Natural killer cell (primary cell): Measurements from ENCODE around the gene SMIM23. TPM values are rescaled to one million over a fixed set of nuclear protein-coding genes. Genes with fewer than 3 reads are reported as not detected.

Experiments
- ATAC-seq, 3 donors: fragments of 150-1000 bp in 2 of 3; fragments of 200-7000 bp in 1 of 3; cut with Tn5 transposase; 1 replicate in 1 of 3; 2 replicates in 2 of 3; pipeline ENCODE4 v1.10.0; 2021; ENCODE audit warnings: mild to moderate bottlenecking in 2 of 3, moderate library complexity in 2 of 3
- DNase-seq, 2 donors: peaks; one replicate each; pipeline versions ENCODE4 v3.0.0 to v3.0.0-alpha.2; 2013 to 2021; ENCODE audit warnings: mixed read lengths in 1 of 2
- H3K27ac ChIP-seq: one replicate; pipeline ENCODE4 v1.5.1; 2013; ENCODE audit warnings: mild to moderate bottlenecking, low read length
- H3K27me3 ChIP-seq: one replicate; pipeline ENCODE4 v1.6.1; 2013; ENCODE audit warnings: low read length; ENCODE audit not compliant: control insufficient read depth, insufficient read depth
- H3K36me3 ChIP-seq: one replicate; pipeline ENCODE4 v1.6.1; 2013; ENCODE audit warnings: low read length; ENCODE audit not compliant: control insufficient read depth, insufficient read depth
- H3K4me1 ChIP-seq: one replicate; pipeline ENCODE4 v1.6.1; 2013; ENCODE audit warnings: low read length; ENCODE audit not compliant: control insufficient read depth, insufficient read depth
- H3K4me3 ChIP-seq: one replicate; pipeline ENCODE4 v1.5.1; 2013; ENCODE audit warnings: low read length
- H3K9me3 ChIP-seq: one replicate; pipeline ENCODE4 v1.6.1; 2013; ENCODE audit warnings: low read length; ENCODE audit not compliant: control insufficient read depth, insufficient read depth
- H3K27ac Mint-ChIP-seq, 2 donors: one replicate each; pipeline ENCODE4 v1.8.0; 2022; ENCODE audit warnings: mild to moderate bottlenecking in 2 of 2, mixed read lengths in 2 of 2, moderate library complexity in 1 of 2
- H3K27me3 Mint-ChIP-seq, 2 donors: one replicate each; pipeline ENCODE4 v1.8.0; 2022; ENCODE audit warnings: low read depth in 2 of 2, mixed read lengths in 2 of 2
- H3K36me3 Mint-ChIP-seq: one replicate; pipeline ENCODE4 v1.8.0; 2022; ENCODE audit warnings: mixed read lengths
- H3K4me1 Mint-ChIP-seq, 2 donors: one replicate each; pipeline ENCODE4 v1.8.0; 2022; ENCODE audit warnings: mixed read lengths in 2 of 2
- H3K4me3 Mint-ChIP-seq: one replicate; pipeline ENCODE4 v1.8.0; 2022; ENCODE audit warnings: mild to moderate bottlenecking, moderate library complexity, mixed read lengths
- H3K9me3 Mint-ChIP-seq, 2 donors: one replicate each; pipeline ENCODE4 v1.8.0; 2022; ENCODE audit warnings: mixed read lengths in 2 of 2
- WGBS: methylation state at CpG from one replicate; pipeline ENCODE4 v1.1.7; 2013; ENCODE audit warnings: missing lambda C conversion rate; ENCODE audit not compliant: insufficient coverage; 5-methylcytosine and 5-hydroxymethylcytosine counted together
- intact Hi-C: fragments of 100-400 bp; cut with micrococcal nuclease; formaldehyde crosslinking; loops from one replicate; pipeline ENCODE4 v1.14.2; 2022
- total RNA-seq, 4 donors: library from RNA; stranded (reverse); fragments of 120-200 nt in 1 of 4; gene quantifications; one replicate each; pipeline versions ENCODE4 v1.2.3 to v1.2.4, GENCODE V29; 2013 to 2022
- TF ChIP-seq, protein P1 (sequence below): fragments of 200-600 bp; IDR thresholded peaks from one replicate; pipeline ENCODE4 v1.8.0; 2022; ENCODE audit warnings: antibody characterized with exemption

SMIM23 gene
- total RNA-seq = not detected
- total RNA-seq (2013) = not detected

DNA sequence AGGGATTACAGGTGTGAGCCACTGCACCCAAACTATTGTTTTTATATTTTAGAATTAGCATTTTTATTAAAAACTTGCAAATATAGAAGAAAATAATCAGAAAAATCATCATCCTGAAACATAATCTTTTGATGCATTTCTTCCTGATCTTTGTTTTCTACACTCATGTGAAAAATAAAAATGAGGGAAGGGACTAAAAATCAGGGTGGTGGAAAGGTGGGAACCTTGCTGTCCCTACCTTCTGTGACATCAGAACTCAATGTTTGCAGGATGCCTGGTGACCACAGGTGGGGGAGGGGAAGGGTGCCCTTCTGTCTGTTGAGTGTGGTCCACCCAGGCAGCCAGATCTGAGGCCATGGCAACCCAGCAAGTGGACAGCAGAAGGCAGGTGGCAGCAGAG lies at the start of gene SMIM23:
Gene SMIM23 (plus strand): TSS at position 301 of the 400 bp plus-strand sequence. CDS start 55 bp downstream, at position 356.
- no peaks in the 10 kb centered on the region for H3K4me1 ChIP-seq
- Mint-ChIP-seq H3K27ac (no peak within 1 kb of the TSS), H3K4me1 (no peaks in the 10 kb centered on the region), H3K9me3 (no peaks in the 10 kb centered on the region), H3K36me3 (no peaks in the 10 kb centered on the region), H3K27me3 (peaks cover 7 to 25% of the 10 kb centered on the region in 2 donors), H3K4me3 (no peak within 1 kb of the TSS)
- ATAC-seq = no peak
- no peak for DNase-seq
- TF ChIP-seq, protein P1, sequence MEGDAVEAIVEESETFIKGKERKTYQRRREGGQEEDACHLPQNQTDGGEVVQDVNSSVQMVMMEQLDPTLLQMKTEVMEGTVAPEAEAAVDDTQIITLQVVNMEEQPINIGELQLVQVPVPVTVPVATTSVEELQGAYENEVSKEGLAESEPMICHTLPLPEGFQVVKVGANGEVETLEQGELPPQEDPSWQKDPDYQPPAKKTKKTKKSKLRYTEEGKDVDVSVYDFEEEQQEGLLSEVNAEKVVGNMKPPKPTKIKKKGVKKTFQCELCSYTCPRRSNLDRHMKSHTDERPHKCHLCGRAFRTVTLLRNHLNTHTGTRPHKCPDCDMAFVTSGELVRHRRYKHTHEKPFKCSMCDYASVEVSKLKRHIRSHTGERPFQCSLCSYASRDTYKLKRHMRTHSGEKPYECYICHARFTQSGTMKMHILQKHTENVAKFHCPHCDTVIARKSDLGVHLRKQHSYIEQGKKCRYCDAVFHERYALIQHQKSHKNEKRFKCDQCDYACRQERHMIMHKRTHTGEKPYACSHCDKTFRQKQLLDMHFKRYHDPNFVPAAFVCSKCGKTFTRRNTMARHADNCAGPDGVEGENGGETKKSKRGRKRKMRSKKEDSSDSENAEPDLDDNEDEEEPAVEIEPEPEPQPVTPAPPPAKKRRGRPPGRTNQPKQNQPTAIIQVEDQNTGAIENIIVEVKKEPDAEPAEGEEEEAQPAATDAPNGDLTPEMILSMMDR = no peak
- H3K36me3 ChIP-seq = no peaks in the 10 kb centered on the region
- H3K4me3 ChIP-seq = no peak within 1 kb of the TSS
- intact Hi-C loops = no loop called here
- H3K27ac ChIP-seq = no peak within 1 kb of the TSS
- no peaks in the 10 kb centered on the region for H3K27me3 ChIP-seq
- H3K9me3 ChIP-seq = no peaks in the 10 kb centered on the region

GRCh38 chr5:171736976-171737891 lies 48.4 kb upstream of the SMIM23 start:
- no peak overlapping the region for H3K27ac Mint-ChIP-seq
- H3K27me3 ChIP-seq = no peaks in the 10 kb centered on the region
- no peak overlapping the region for H3K27ac ChIP-seq
- intact Hi-C loops = no loop called here
- H3K4me3 Mint-ChIP-seq = no peak overlapping the region
- ATAC-seq (no peak), DNase-seq (no peak)
- no peaks in the 10 kb centered on the region for H3K4me1 Mint-ChIP-seq
- no peaks in the 10 kb centered on the region for H3K36me3 Mint-ChIP-seq
- no peaks in the 10 kb centered on the region for H3K36me3 ChIP-seq
- H3K4me3 ChIP-seq = no peak overlapping the region
- H3K9me3 ChIP-seq = no peaks in the 10 kb centered on the region
- H3K9me3 Mint-ChIP-seq = no peaks in the 10 kb centered on the region
- H3K27me3 Mint-ChIP-seq = peaks cover 0 to 3% of the 10 kb centered on the region in 2 donors
- no peaks in the 10 kb centered on the region for H3K4me1 ChIP-seq
- TF ChIP-seq, protein P1 = no peak
- WGBS = 85% methylated on average over 11 of the region's 11 CpGs

GRCh38 chr5:171738501-171738900 lies 47.1 kb upstream of the SMIM23 start:
- Histone ChIP-seq H3K9me3 (no peaks in the 10 kb centered on the region), H3K27me3 (no peaks in the 10 kb centered on the region), H3K4me3 (no peak overlapping the region), H3K36me3 (no peaks in the 10 kb centered on the region), H3K4me1 (no peaks in the 10 kb centered on the region), H3K27ac (no peak overlapping the region)
- intact Hi-C loops = no loop called here
- WGBS = 87% methylated on average over 8 of the region's 8 CpGs
- TF ChIP-seq, protein P1 = no peak
- no peaks in the 10 kb centered on the region for H3K9me3 Mint-ChIP-seq
- no peaks in the 10 kb centered on the region for H3K36me3 Mint-ChIP-seq
- H3K27ac Mint-ChIP-seq = no peak overlapping the region
- DNase-seq (no peak), ATAC-seq (no peak)
- H3K4me1 Mint-ChIP-seq = no peaks in the 10 kb centered on the region
- peaks cover 0 to 3% of the 10 kb centered on the region in 2 donors for H3K27me3 Mint-ChIP-seq
- no peak overlapping the region for H3K4me3 Mint-ChIP-seq
